HuH-7.5 (cell line): Measurements from ENCODE around the gene RABGAP1L.
"Not testable (repeated sequence)": the region's sequence is repeated elsewhere in the genome, so short reads cannot be mapped to it uniquely, and the experiment has no call there.

ENCODE experiments used
- DNase-seq: peaks from one replicate; pipeline ENCODE4 v3.0.0; 2011; ENCODE audit warnings: low spot score

Gene RABGAP1L

DNA sequence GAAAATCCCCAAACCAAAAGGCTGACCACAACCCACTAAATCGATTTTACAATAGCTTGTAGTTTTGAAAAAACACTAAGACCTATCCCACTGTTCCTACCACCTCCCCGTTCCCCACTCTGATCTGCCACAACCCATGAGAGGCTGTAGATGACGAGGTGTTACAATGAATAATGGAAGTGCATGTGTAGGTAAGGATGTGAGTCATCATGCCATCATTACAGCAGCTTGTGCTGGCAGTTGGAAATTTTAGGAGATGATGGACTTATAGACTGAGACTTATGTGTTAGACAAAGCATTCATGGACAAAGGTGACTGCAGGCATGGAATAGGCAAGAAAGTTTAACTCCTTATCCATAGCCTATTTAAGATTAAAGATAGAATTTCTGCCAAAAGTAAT, 655.7 kb downstream of the RABGAP1L start:
- no peak for DNase-seq

DNA sequence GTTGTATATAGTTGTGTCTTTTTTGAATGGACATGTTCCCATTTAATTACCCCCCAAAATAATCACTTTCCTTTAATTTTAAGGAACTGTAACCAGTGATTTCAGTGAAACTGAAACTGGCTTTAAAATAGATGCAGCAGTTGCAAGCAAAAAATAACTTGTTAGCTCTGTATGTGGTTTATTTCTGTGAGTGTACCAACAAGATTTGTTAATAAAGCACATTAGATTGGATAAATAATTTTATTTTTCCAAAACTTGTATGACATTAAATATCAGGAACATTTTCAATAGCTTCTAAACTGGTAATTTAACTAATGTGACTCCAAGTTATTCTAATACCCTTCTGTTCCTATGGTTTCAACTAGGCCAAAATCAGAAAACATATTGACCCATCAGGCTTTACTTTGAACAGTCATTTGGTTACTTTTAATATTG, 656.2 kb downstream of the RABGAP1L start:
- no peak for DNase-seq

DNA sequence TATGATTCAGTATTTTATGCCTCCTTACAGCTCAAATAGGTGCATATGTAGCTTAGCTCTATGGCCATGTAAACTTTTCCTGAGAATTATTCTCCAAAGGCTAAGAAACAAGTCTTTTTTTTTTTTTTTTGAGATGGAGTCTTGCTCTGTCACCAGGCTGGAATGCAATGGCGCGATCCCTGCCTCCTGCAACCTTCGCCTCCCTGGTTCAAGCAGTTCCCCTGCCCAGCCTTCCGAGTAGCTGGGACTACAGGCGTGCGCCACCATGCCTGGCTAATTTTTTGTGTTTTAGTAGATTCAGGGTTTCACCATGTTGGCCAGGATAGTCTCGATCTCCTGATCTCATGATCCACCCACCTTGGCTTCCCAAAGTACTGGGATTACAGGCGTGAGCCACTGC, 657.3 kb downstream of the RABGAP1L start:
- DNase-seq, result not testable (repeated sequence)

DNA sequence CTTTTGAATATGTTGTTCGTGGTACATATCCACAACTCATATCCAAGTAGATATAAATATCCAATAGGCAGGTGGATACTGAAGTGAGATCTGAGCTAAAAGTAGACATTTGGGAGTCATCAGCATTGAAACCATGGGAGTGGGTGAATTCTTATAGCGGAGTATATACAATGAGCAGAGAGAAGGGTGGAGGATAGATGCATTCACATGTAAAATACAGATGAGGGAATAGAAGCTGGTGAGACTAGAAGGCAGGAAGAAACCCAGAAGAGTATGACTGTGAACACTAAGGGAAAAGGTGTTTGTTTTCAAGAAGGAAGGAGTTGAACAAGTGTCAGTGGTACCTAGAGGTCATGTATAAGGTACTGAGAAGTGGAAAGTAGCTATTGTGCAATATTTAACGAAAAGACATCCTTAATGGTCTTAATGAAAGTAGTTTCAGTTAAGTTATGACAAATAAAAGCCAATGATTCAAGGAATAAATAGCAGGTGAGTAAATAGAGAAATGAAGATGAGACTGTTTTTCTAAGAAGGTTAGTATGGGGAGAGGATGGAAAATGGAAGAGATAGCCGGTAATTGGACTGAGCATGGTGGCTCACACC, 658.8 kb downstream of the RABGAP1L start:
- no peak for DNase-seq

DNA sequence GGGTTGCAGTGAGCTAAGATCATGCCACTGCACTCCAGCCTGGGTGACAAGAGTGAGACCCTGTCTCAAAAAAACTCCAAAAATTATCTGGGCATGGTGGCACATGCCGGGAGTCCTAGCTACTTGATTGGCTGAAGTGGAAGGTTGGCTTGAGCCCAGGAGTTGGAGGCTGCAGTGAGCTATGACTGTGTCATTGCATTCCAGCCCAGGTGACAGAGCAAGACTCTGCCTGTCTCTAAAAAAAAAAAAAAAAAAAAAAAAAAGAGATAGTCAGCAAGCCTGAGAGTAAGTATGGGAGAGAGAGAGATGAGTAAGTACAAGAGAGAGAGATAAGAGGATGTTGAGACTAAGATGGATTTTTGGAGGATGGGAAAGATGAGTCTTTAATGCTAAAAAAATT, 659.6 kb downstream of the RABGAP1L start:
- no peak for DNase-seq

DNA sequence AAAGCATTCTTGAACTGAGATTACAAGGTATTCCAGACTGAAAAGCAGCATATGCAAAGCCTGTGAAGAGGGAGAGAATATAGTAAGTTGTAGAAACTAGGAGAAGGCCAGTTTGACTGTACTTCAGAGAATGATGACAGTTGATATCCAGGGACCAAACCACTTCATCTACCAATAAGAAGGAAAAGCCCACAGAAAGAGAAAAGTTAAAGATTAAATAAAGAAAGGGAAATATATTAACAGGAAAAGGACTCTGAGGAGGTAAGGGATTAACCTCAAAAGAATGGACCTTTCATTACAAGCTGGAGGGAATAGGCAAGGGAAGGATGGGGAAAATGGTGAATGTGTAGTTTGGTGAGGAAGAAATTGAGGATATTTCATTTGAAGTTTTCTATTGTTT, 660.3 kb downstream of the RABGAP1L start:
- no peak for DNase-seq

DNA sequence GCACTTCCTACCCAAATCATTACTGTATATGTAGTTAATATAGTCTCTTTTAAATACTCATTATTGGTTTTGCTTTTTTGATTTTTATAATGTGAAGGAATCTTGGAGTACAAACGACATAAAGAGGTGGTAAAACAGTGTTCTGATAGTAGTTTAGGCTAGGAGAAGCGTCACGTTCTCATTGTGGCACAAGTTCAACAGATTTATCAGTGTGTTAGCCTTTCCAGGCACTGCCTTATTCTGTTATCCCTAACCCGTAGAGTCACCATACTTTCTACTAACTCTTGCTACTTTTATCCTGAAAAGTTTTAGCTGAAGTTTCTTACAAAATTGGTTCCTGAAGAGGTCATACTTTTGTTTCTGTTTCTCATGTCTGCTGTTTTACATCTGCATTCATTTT, 665.8 kb downstream of the RABGAP1L start:
- no peak for DNase-seq

DNA sequence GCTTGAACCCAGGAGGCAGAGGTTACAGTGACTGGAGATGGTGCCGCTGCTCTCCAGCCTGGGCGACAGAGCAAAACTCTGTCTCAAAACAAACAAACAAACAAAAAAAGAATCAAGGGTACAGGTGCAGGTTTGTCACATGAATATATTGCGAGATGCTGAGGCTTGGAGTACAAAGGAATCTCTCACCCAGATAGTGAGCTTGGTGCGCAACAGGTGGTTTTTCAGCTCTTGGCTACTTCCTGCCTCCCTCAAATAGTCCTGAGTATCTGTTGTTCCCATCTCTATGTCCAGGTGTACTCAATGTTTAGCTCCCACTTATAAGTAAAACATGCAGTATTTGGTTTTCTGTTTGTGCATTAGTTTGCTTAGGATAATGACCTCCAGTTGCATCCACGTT, 666.5 kb downstream of the RABGAP1L start:
- no peak for DNase-seq

DNA sequence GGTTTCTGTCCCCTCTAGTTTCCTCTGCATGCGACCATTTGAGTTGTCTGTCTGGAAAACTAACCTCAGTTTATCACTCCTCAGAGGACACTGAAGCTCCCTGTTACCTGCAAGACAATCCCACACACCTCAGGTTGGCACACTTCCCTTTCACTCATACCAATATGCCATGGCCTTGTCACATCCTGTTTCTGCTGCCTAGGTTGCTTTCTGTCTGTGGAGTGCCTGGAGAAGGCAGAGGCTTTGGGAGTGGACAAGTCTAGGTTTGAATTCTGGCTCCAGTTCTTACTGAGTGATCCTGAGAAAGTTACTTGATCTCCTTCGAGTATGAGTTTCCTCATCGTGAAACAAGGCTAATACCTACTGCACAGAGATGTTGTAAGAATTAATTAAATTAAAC, 668.9 kb downstream of the RABGAP1L start:
- DNase-seq, result no peak

DNA sequence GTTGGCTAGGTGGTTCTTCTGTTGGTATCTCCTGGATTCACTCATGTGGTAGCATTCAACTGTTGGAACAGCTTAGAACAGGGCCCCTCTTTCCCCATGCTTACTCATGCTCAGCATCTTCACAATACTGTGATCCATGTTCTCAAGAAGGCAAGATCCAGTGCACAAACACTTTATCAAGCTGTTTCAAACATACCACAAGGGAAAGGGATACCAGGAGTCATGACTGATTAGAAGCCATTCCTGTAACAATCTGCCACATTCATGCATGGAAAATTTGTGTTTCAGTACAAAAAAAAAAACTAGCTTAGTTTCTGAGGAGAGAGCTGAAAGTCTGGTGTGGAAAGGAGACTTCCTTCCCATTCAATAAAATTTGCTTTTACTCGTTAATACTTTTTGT, 670.7 kb downstream of the RABGAP1L start:
- DNase-seq, result no peak

DNA sequence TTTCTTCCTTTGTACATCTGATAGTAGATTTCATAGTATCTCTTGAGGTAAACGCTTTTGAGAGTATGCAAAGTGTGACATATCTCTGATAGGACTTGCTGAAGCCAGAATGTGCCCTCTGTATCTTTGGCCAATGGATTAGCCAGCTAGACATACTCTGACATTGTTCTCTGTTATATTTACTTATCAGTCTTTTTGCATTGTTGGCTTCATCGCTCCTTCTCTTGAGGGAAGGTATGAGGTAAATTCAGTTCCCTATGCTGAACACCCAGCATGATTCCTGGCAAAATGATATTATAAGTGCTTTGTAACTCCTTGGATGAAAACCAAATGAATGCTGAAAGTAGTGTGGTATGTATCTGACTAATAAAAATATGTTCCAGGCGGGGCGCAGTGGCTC, 677.2 kb downstream of the RABGAP1L start:
- no peak for DNase-seq

DNA sequence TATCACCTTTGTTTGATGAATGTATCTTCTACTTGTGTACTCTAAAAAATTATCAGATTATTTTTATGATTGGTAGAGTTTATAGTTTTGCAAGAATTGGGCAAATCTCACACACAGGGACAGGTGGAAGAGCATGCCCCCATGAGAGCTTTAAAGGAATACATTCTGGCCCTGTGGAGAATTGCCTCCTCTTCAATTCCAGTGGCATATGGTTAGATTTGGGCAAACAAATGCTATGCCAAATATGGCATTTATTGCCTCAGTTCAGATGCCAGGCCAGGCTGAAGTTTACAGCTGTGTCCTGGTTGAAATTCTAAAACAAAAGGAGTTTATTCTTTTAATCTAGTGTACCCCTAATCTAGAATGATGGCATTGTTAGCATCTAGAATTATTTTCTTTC, 678.1 kb downstream of the RABGAP1L start:
- no peak for DNase-seq

DNA sequence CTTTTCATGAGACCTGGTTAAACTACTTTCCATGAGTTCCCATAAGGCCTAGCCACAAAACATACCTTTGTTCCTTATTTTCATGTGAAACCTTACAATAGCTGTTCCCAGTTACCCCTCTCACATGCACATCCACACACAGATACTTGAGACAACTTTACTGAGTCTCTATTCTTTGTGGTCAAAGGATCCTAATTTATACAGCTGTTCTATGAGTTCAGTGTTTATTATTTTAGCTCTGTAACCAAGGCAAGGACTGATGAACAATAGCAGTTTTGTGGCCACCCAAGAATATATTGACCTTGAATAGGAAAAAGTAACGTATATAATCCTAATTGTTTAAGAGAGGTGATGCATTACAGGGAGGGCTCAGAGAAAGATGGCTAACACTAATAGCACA, 679.9 kb downstream of the RABGAP1L start:
- no peak for DNase-seq

DNA sequence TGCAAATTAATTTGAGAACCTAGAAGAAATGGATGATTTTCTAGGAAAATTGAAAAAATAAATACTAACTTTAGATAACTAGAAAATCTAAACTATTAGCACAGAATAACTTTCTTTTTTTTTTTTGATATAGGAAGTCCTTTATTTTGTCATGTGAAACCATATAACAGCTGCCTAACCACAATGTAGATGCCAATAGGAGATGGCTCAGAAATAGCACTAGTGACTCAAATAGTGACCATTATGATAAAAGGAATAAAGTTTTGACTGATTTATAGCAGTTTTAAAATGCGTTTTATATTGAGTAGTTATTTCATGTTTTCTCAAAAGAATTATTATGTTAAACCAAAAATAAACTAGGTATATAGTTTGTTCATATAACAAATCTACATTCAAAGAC, 682.4 kb downstream of the RABGAP1L start:
- DNase-seq, result no peak

DNA sequence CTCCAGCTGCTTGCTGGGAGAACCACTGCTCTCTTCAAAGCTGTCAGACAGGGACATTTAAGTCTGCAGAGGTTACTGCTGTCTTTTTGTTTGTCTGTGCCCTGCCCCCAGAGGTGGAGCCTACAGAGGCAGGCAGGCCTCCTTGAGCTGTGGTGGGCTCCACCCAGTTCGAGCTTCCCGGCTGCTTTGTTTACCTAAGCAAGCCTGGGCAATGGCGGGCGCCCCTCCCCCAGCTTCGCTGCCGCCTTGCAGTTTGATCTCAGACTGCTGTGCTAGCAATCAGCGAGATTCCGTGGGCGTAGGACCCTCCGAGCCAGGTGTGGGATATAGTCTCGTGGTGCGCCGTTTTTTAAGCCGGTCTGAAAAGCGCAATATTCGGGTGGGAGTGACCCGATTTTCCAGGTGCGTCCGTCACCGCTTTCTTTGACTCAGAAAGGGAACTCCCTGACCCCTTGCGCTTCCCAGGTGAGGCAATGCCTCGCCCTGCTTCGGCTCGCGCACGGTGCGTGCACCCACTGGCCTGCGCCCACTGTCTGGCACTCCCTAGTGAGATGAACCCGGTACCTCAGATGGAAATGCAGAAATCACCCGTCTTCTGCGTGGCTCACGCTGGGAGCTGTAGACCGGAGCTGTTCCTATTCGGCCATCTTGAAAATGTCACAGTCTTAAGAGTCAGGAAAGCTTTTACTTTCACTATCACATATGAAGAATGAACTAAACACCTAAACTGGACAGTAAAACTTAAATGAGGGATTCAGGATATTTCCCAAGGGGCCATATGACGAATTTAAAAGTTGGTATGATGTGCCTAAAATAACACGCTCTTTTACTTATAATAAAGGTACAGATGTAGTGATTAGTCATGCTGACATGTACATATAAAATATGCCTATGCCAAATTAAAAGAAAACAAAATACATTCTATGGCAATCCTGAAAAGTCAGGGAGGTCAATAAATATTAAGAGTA, 689.6 kb downstream of the RABGAP1L start:
- not testable (repeated sequence) for DNase-seq

DNA sequence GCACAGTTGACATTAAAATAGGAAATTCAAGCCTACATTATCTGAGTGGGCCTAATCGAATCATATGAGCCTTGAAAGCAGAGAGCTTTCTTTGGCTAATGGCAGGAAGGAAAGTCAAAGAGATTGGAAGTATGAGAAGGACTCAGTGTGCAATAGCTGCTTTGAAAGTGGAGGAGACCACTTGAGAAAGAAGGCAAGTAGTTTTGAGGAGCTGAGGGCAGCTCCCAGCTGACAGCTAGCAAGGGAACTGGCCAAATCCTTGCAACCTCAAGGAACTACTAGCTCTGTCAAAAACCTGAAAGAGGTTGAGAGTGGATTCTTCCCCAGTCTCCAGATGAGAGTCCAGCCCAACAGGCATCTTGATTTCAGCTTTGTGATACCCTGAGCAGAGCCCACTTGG, 691.4 kb downstream of the RABGAP1L start:
- DNase-seq, result no peak

DNA sequence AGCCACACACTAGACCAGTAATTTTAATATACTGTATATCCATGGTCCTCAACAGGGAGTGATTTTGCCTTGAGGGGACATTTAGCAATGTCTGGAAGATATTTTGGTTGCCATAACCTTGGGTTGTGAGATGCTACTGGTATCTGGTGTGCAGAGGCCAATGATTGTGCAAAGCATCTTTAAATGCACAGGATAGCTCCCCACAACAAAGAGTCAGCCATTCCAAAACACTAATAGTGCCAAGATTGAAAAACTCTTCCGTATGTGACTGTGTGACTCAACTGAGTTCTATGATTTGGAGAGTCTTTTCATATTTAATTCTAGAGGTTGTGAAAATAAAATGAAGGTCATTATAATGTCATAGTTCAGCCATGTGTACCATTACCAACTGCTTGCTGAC, 699.0 kb downstream of the RABGAP1L start:
- DNase-seq, result no peak

DNA sequence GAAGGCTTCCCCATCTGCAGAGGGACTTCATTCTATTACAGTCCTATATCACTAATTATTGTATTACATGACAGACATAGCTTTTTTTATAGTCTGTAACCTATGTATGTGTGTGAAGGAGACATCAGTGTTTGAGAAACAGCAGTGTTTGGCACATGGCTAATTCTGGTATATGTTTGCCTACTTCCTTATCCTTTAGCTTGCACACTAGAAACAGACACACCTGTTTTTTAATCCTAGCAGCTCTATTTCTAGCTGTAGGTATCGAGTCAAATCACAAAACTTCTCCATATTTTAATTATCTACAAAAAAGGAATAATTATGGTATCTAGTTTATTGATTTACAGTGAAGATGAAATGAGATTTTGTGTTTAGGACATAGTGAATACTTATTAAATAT, 711.0 kb downstream of the RABGAP1L start:
- no peak for DNase-seq

DNA sequence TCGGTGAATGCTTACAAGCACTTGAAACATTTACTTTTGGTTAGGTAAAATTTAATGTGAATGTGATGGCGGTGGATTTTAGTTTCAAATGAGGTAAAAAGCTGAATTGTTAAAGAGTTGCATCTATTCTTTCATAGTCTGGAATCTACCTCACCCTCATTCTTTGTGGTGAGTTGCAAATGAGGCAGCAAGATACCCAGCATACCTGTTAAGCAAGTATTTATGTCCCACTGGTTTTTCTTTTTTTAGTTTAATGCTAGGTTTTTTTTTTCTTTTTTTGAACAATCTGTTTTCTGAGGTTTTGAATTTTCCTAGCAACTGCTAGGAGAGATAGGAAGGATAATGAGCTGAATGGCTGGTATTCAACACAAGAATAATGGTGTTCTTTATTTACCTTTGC, 712.6 kb downstream of the RABGAP1L start:
- DNase-seq, result no peak

DNA sequence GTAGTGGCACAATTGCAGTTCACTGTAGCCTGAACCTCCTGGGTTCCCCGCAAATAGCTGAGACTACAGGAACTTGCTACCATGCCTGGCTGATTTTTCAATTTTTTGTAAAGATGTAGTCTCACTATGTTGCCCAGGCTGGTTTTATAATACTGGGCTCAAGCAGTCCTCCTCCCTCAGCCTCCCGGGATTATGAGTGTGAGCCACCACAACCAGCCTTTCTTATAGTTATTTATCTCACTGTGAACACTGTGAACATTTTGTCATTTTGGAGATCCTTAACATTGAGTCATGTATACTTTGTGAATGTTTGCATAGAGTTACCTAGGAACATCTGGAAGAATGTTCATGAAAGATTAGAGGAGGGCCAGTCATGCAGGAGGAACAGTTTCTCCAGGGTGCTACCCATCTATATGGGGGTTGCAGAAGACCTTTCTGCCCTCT, 713.3 kb downstream of the RABGAP1L start:
- DNase-seq, result no peak

DNA sequence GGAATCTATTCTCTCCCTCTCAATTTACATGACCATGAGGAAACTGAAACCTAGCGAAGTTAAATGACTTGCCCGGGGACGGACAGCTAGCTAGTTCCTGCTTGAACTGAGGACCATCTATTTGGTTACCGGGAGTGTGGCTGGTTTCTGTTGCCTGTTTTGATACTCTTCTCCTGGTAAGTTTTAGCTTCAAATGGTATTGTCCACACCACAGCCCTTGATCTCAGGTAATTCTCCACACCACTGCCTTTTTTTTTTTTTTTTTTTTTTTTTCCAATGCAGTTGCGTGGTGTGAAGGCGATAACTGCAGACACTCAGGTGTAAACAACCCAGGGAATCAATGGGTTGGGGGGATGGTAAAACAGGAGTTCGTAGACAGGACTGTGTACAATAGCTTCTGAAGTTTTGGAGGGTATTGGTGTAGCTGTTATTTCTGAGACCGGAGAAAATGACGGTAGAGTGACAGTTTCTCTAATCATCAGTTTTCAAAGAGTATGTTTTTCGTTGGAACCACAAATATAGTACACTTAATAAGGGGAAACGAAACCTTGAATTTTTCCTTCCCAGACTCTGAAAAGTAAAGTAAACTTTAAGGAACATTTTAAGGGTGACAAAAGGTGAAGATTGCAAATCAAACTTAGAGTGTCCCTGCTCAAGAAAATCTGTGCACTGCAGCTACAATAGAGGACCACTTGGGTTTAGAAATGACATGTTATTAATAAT, 715.2 kb downstream of the RABGAP1L start:
- no peak for DNase-seq

DNA sequence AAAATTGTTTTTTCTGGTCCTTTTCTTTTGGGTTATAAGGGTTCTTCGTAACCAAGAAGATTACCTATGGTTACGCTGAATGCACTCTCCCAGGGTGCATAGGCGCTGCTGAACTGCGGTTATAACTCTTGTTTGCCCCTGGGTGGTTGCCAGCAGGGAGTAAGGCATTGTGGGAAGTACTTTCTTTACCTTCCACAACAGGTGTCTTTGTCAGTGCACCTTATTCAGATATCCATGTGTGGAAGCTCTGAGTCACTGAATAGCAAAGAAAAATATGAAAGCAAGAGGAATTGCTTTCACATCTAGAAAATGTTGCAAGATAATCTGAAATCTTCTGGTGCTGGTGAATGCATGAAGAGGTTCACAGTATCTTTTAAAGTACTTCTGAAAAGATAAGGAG, 716.0 kb downstream of the RABGAP1L start:
- DNase-seq, result no peak

DNA sequence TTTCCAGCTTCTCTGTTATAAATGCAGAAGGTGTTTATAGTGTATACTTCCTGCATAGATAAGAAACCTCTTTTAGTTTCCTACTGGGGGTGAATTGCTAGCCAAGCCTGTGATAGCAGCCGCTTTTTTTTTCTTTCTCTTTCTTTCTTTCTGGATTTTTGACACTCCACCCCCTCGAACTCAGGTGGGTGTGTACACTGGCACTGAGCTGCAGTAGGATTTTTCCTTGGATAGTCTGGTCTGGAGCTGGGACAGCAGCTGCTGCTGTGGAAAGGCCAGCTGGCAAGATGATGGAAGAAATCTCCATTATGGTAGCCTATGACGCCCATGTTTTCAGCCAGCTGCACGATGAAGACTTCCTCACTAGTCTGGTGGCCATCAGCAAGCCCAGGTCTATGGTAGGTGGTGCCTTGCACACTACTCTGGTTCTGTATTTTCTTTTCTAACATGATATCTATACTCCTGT, 717.9 kb downstream of the RABGAP1L start:
- DNase-seq, result no peak
